H1 (cell line): ENCODE data around the gene RPL19. TPM values are rescaled to one million over a fixed set of nuclear protein-coding genes. Genes with fewer than 3 reads are reported as not detected.

Source experiments
- CTBP2 ChIP-seq: IDR thresholded peaks from 2 replicates; pipeline ENCODE4 v1.7.0; 2011; ENCODE audit warnings: borderline replicate concordance, mild to moderate bottlenecking, moderate library complexity, mixed read lengths, low read length; ENCODE audit not compliant: insufficient read depth, insufficient read length
- polyA plus RNA-seq, 7 experiments: library from polyadenylated mRNA; depleted of rRNA in 3 of 7; stranded (reverse) in 5 of 7; unstranded in 2 of 7; fragments of >200 nt in 5 of 7; fragments of 200-250 nt in 2 of 7; gene quantifications; 1 replicate in 5 of 7; 2 replicates in 1 of 7; 4 replicates in 1 of 7; pipeline versions ENCODE4 v1.2.1 to v1.2.3, GENCODE V29; 2011 to 2013; ENCODE audit warnings: missing spikeins in 2 of 7, mixed read lengths in 2 of 7
- total RNA-seq: library from RNA; stranded (reverse); fragmentation: NEBNext Ultra II Directional; extraction: Animal tissue kit (Norgen Biotek cat#: 25700); gene quantifications from 2 replicates; pipeline ENCODE4 v1.2.1, GENCODE V29; 2021

Gene RPL19
- total and polyA plus RNA-seq, 2 of the 8 experiments (the other 6 are each of a cell fraction or from before 2014, with no cell fraction given) = 2,108 to 2,182 TPM

DNA sequence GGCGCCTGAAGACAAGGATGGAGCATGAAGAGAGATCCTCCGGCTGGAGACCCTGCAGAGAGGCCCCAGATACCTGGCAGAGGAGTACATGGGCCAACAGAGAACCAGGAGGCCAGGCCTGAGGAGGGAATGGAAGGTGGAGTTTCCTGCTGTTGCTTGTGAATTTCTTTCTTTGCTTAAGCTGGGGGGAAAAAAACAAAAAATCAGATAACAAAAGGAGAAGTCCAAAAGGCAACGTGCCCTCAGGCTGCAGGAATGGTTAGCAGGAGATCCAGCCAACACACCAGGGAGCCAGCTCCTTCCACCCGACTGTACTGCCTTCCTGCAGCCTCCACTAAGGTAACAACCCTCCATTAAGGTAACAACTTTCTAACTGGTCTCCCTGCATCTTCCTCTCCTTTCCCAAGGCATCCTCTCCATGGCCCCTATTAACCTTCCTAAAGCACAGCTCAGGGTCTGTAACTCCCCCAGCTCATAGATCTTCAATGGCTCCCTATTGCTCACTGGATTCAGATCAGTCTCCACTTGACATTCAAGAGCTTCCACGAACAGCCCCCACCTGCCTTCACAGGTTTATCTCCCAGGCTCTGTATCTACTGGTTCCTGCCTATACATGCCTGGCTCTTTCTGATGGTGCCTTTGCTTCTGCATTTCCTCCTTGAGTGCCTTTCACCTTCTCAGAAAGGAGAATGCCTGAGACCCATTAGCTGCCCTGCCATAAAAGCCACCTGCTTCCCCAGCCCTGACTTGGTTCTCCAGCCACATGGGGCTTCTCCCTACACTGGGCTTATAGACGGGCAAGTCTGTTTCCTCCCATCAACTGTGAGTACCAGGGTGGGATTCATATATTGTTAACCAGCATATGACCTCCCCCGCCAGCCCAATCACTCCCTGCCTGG is 33.4 kb upstream of the RPL19 start (continued):
- no peak for TF ChIP-seq CTBP2
